GM12878 (cell line): ENCODE data around the gene KRTAP5-8.

Source experiments
- CREB1 ChIP-seq: IDR thresholded peaks from 2 replicates; pipeline ENCODE4 v1.6.1; 2012; ENCODE audit warnings: low read depth, mild to moderate bottlenecking, inconsistent platforms
- EZH2 ChIP-seq: IDR thresholded peaks from 2 replicates; pipeline ENCODE4 v1.6.1; 2012; ENCODE audit warnings: low read depth, mild to moderate bottlenecking, control low read depth, inconsistent platforms, low read length, borderline replicate concordance; ENCODE audit not compliant: control insufficient read depth
- FOS ChIP-seq: IDR thresholded peaks from 3 replicates; pipeline ENCODE4 v1.6.1; 2011; ENCODE audit warnings: borderline replicate concordance; ENCODE audit not compliant: insufficient read length; ENCODE audit errors: extremely low read depth
- POLR2A ChIP-seq: IDR thresholded peaks from 2 replicates; pipeline ENCODE4 v1.6.1; 2011; ENCODE audit warnings: low read depth, mild to moderate bottlenecking, low read length
- POLR2AphosphoS2 ChIP-seq: IDR thresholded peaks from 2 replicates; pipeline ENCODE4 v1.6.1; 2011; ENCODE audit warnings: low read depth, mild to moderate bottlenecking, low read length, improper control_type of control experiment, moderate library complexity
- SRF ChIP-seq, 2 experiments: IDR thresholded peaks; 2 replicates each; pipeline ENCODE4 v1.6.1; 2011; ENCODE audit warnings: low read depth in 2 of 2, low read length in 2 of 2, mild to moderate bottlenecking in 1 of 2, moderate library complexity in 1 of 2
- ZBTB33 ChIP-seq: fragments of 450-650 bp; IDR thresholded peaks from 2 replicates; pipeline ENCODE4 v1.6.1; 2017; ENCODE audit warnings: mild to moderate bottlenecking
- TF ChIP-seq, protein P1 (sequence below): fragments of 450-650 bp; formaldehyde crosslinking; IDR thresholded peaks from 2 replicates; pipeline ENCODE4 v1.4.0; 2020; ENCODE audit warnings: mild to moderate bottlenecking, moderate library complexity
- TF ChIP-seq, protein P2 (sequence below), 3 experiments: IDR thresholded peaks in 2 of 3; conservative IDR thresholded peaks in 1 of 3; 2 replicates each; pipeline ENCODE4 v1.5.1; 2011; ENCODE audit warnings: low read depth in 3 of 3, low read length in 3 of 3, mild to moderate bottlenecking in 3 of 3, control low read depth in 2 of 3, moderate library complexity in 2 of 3, inconsistent platforms in 1 of 3, mixed read lengths in 1 of 3; ENCODE audit not compliant: control insufficient read depth in 2 of 3, insufficient read depth in 1 of 3; ENCODE audit errors: extremely low read depth in 1 of 3
- TF ChIP-seq, protein P3 (sequence below): fragments of 450-650 bp; IDR thresholded peaks from 2 replicates; pipeline ENCODE4 v1.6.1; 2017; ENCODE audit warnings: antibody characterized with exemption, mild to moderate bottlenecking, moderate library complexity

GRCh38 chr11:71532036-71532610 lies 5.7 kb upstream of the KRTAP5-8 start:
- no peak for TF ChIP-seq ZBTB33
- no peak for TF ChIP-seq SRF (IDR thresholded peaks at IDR 0.05; ENCODE audit: low read depth in 2 of 2, low read length in 2 of 2)
- TF ChIP-seq POLR2AphosphoS2: no peak
- TF ChIP-seq, protein P1, sequence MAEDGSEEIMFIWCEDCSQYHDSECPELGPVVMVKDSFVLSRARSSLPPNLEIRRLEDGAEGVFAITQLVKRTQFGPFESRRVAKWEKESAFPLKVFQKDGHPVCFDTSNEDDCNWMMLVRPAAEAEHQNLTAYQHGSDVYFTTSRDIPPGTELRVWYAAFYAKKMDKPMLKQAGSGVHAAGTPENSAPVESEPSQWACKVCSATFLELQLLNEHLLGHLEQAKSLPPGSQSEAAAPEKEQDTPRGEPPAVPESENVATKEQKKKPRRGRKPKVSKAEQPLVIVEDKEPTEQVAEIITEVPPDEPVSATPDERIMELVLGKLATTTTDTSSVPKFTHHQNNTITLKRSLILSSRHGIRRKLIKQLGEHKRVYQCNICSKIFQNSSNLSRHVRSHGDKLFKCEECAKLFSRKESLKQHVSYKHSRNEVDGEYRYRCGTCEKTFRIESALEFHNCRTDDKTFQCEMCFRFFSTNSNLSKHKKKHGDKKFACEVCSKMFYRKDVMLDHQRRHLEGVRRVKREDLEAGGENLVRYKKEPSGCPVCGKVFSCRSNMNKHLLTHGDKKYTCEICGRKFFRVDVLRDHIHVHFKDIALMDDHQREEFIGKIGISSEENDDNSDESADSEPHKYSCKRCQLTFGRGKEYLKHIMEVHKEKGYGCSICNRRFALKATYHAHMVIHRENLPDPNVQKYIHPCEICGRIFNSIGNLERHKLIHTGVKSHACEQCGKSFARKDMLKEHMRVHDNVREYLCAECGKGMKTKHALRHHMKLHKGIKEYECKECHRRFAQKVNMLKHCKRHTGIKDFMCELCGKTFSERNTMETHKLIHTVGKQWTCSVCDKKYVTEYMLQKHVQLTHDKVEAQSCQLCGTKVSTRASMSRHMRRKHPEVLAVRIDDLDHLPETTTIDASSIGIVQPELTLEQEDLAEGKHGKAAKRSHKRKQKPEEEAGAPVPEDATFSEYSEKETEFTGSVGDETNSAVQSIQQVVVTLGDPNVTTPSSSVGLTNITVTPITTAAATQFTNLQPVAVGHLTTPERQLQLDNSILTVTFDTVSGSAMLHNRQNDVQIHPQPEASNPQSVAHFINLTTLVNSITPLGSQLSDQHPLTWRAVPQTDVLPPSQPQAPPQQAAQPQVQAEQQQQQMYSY (CRISPR knock-in tag): no peak
- no peak for TF ChIP-seq FOS
- no peak for TF ChIP-seq CREB1
- TF ChIP-seq, protein P2, sequence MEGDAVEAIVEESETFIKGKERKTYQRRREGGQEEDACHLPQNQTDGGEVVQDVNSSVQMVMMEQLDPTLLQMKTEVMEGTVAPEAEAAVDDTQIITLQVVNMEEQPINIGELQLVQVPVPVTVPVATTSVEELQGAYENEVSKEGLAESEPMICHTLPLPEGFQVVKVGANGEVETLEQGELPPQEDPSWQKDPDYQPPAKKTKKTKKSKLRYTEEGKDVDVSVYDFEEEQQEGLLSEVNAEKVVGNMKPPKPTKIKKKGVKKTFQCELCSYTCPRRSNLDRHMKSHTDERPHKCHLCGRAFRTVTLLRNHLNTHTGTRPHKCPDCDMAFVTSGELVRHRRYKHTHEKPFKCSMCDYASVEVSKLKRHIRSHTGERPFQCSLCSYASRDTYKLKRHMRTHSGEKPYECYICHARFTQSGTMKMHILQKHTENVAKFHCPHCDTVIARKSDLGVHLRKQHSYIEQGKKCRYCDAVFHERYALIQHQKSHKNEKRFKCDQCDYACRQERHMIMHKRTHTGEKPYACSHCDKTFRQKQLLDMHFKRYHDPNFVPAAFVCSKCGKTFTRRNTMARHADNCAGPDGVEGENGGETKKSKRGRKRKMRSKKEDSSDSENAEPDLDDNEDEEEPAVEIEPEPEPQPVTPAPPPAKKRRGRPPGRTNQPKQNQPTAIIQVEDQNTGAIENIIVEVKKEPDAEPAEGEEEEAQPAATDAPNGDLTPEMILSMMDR (IDR thresholded peaks at IDR 0.05 in 2 of 3, conservative IDR thresholded peaks at IDR 0.05 in 1 of 3; ENCODE audit: control insufficient read depth in 2 of 3, extremely low read depth in 1 of 3, insufficient read depth in 1 of 3, low read depth in 3 of 3, low read length in 3 of 3): no peak
- TF ChIP-seq, protein P3, sequence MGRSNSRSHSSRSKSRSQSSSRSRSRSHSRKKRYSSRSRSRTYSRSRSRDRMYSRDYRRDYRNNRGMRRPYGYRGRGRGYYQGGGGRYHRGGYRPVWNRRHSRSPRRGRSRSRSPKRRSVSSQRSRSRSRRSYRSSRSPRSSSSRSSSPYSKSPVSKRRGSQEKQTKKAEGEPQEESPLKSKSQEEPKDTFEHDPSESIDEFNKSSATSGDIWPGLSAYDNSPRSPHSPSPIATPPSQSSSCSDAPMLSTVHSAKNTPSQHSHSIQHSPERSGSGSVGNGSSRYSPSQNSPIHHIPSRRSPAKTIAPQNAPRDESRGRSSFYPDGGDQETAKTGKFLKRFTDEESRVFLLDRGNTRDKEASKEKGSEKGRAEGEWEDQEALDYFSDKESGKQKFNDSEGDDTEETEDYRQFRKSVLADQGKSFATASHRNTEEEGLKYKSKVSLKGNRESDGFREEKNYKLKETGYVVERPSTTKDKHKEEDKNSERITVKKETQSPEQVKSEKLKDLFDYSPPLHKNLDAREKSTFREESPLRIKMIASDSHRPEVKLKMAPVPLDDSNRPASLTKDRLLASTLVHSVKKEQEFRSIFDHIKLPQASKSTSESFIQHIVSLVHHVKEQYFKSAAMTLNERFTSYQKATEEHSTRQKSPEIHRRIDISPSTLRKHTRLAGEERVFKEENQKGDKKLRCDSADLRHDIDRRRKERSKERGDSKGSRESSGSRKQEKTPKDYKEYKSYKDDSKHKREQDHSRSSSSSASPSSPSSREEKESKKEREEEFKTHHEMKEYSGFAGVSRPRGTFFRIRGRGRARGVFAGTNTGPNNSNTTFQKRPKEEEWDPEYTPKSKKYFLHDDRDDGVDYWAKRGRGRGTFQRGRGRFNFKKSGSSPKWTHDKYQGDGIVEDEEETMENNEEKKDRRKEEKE: no peak
- no peak for TF ChIP-seq EZH2
- TF ChIP-seq POLR2A: no peak
